Breast epithelium (tissue), 3 donors: ENCODE results near the gene MATN4.

Source experiments
- CTCF ChIP-seq, 3 donors: fragments of 450-650 bp; IDR thresholded peaks; one replicate each; pipeline ENCODE4 v1.5.1; 2016 to 2017; ENCODE audit warnings: antibody characterized with exemption in 3 of 3, mild to moderate bottlenecking in 3 of 3, moderate library complexity in 3 of 3
- POLR2A ChIP-seq: fragments of 450-650 bp; IDR thresholded peaks from one replicate; pipeline ENCODE4 v1.6.1; 2016; ENCODE audit warnings: antibody characterized with exemption, mild to moderate bottlenecking, moderate library complexity
- POLR2AphosphoS5 ChIP-seq, 3 donors: sonication (generic); formaldehyde crosslinking; IDR thresholded peaks; one replicate each; pipeline ENCODE4 v1.6.1; 2017; ENCODE audit warnings: antibody characterized with exemption in 3 of 3

DNA sequence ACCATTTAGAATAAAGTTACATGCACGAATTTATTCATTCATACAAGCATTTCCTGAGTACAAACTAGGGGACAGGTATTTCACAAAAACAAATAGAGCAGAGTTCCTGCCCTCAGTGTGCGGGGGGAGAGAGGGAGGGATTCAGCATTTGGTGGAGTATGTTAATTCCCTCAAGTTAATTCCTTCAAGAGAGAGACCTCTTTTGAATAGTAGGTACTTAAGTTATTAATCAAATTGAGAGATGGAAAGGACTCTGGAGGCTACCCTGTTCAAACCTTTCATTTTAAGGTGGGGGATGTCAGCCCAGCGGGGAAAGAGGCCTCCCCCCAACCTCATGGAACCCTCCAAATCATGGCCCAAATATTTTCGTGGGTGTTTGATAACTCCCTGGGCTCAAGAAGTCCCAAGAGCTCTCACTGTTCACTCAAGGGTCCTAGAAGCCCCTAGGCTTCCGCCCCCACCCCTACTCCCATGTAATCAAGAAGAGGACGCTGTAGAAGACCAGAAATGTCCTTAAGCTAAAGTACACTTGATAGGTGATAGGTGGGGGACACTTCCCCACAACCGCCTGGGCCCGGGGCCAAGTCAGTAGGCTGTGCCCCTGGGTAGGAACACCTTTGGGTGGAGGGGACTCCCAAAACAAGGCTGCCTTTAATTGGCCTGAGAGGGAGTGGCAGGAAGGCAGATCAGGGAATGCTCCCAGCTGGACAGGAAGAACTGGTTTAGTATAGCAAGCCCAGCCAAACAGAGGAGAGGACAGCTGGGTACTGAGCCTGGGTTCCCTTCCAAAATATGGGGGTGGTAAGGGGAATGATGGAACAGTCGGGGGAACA, 37.2 kb upstream of the MATN4 start:
- TF ChIP-seq POLR2AphosphoS5 (IDR thresholded peaks at IDR 0.05) (peak; percentile 41 to 92 (median 49)), CTCF (IDR thresholded peaks at IDR 0.05) (no peak), POLR2A (peak; percentile 40)
